SJSA1 (cell line): ENCODE measurements around the gene RFLNA. TPM values are rescaled to one million over a fixed set of nuclear protein-coding genes. Genes with fewer than 3 reads are reported as not detected.

ENCODE experiments used
- DNase-seq, 2 experiments: peaks; one replicate each; pipeline ENCODE4 v3.0.0-alpha.2; 2015 to 2020; ENCODE audit warnings: low spot score in 2 of 2, low read depth in 1 of 2
- H3K27ac ChIP-seq: fragments of 250-450 bp; sonication (Bioruptor Pico); 2 replicates; pipeline ENCODE4 v1.5.1; 2020; ENCODE audit warnings: mild to moderate bottlenecking, moderate library complexity
- H3K27me3 ChIP-seq: fragments of 250-450 bp; sonication (Bioruptor Pico); replicated peaks from 2 replicates; pipeline ENCODE4 v1.5.1; 2020; ENCODE audit warnings: mild to moderate bottlenecking, moderate library complexity
- H3K36me3 ChIP-seq: fragments of 250-450 bp; sonication (Bioruptor Pico); 2 replicates; pipeline ENCODE4 v1.5.1; 2020; ENCODE audit warnings: mild to moderate bottlenecking
- H3K4me1 ChIP-seq: fragments of 250-450 bp; sonication (Bioruptor Pico); replicated peaks from 2 replicates; pipeline ENCODE4 v1.6.1; 2021; ENCODE audit warnings: mild to moderate bottlenecking
- H3K4me3 ChIP-seq: fragments of 250-450 bp; sonication (Bioruptor Pico); 2 replicates; pipeline ENCODE4 v1.5.1; 2020; ENCODE audit warnings: mild to moderate bottlenecking
- H3K9me3 ChIP-seq: fragments of 250-450 bp; sonication (Bioruptor Pico); replicated peaks from 2 replicates; pipeline ENCODE4 v1.5.1; 2020; ENCODE audit warnings: mild to moderate bottlenecking
- total RNA-seq: library from RNA; depleted of rRNA; stranded (reverse); fragments of >200 nt; shearing (Covaris generic); gene quantifications from 2 replicates; pipeline ENCODE4 v1.2.3, GENCODE V29; 2014

The RFLNA gene
- total RNA-seq, 1 experiment from 2014 or later = not detected

- Histone ChIP-seq H3K27ac (no peak overlapping the region), H3K4me1 (no peaks in the 10 kb centered on the region), H3K4me3 (no peak overlapping the region), H3K36me3 (no peaks in the 10 kb centered on the region), H3K27me3 (peaks cover 8% of the 10 kb centered on the region), H3K9me3 (no peaks in the 10 kb centered on the region)
- no peak for DNase-seq
Measured at GRCh38 chr12:124302807-124303578, 8.1 kb downstream of the RFLNA start.

- H3K4me1 ChIP-seq = no peaks in the 10 kb centered on the region
- no peaks in the 10 kb centered on the region for H3K9me3 ChIP-seq
- DNase-seq = no peak
- H3K4me3 ChIP-seq = no peak overlapping the region
- peaks cover 3% of the 10 kb centered on the region; the same call in 1 of the 2 replicates for H3K27me3 ChIP-seq
- no peaks in the 10 kb centered on the region for H3K36me3 ChIP-seq
- no peak overlapping the region for H3K27ac ChIP-seq
Measured at GRCh38 chr12:124303579-124304313, 8.9 kb downstream of the RFLNA start.

- no peak for DNase-seq
- no peak overlapping the region for H3K27ac ChIP-seq
- H3K9me3 ChIP-seq = no peaks in the 10 kb centered on the region
- H3K4me1 ChIP-seq = no peaks in the 10 kb centered on the region
- no peak overlapping the region for H3K4me3 ChIP-seq
- H3K36me3 ChIP-seq = no peaks in the 10 kb centered on the region
- H3K27me3 ChIP-seq = no peaks in the 10 kb centered on the region
Measured at GRCh38 chr12:124304314-124304790, 9.5 kb downstream of the RFLNA start.

GRCh38 chr12:124305136-124305535 is 10.2 kb downstream of the RFLNA start:
- Histone ChIP-seq H3K36me3 (no peaks in the 10 kb centered on the region), H3K4me3 (no peak overlapping the region), H3K9me3 (no peaks in the 10 kb centered on the region), H3K27me3 (no peaks in the 10 kb centered on the region), H3K27ac (no peak overlapping the region), H3K4me1 (no peaks in the 10 kb centered on the region)
- no peak for DNase-seq

GRCh38 chr12:124305776-124306685 is 11.1 kb downstream of the RFLNA start:
- no peak for DNase-seq
- no peaks in the 10 kb centered on the region for H3K36me3 ChIP-seq

GRCh38 chr12:124306686-124307555 is 12.0 kb downstream of the RFLNA start:
- DNase-seq = no peak
- H3K4me1 ChIP-seq = no peaks in the 10 kb centered on the region
- H3K36me3 ChIP-seq = no peaks in the 10 kb centered on the region
- no peak overlapping the region for H3K4me3 ChIP-seq
- no peaks in the 10 kb centered on the region for H3K27me3 ChIP-seq
- H3K9me3 ChIP-seq = no peaks in the 10 kb centered on the region
- H3K27ac ChIP-seq = no peak overlapping the region

More at GRCh38 chr12:124305776-124306685, 11.1 kb downstream of the RFLNA start:
- no peaks in the 10 kb centered on the region for H3K27me3 ChIP-seq
- H3K27ac ChIP-seq = no peak overlapping the region
- no peak overlapping the region for H3K4me3 ChIP-seq
- H3K9me3 ChIP-seq = no peaks in the 10 kb centered on the region
- no peaks in the 10 kb centered on the region for H3K4me1 ChIP-seq

GRCh38 chr12:124307556-124307825 is 12.6 kb downstream of the RFLNA start:
- DNase-seq = no peak
- H3K27ac ChIP-seq = no peak overlapping the region
- H3K36me3 ChIP-seq = no peaks in the 10 kb centered on the region
- H3K9me3 ChIP-seq = no peaks in the 10 kb centered on the region
- no peaks in the 10 kb centered on the region for H3K4me1 ChIP-seq
- no peaks in the 10 kb centered on the region for H3K27me3 ChIP-seq
- no peak overlapping the region for H3K4me3 ChIP-seq

- H3K4me3 ChIP-seq = no peak overlapping the region
- no peaks in the 10 kb centered on the region for H3K9me3 ChIP-seq
- no peaks in the 10 kb centered on the region for H3K36me3 ChIP-seq
- H3K27ac ChIP-seq = no peak overlapping the region
- no peaks in the 10 kb centered on the region for H3K4me1 ChIP-seq
- DNase-seq = no peak
- H3K27me3 ChIP-seq = no peaks in the 10 kb centered on the region
Measured at GRCh38 chr12:124308741-124309140, 13.8 kb downstream of the RFLNA start.

- Histone ChIP-seq H3K36me3 (no peaks in the 10 kb centered on the region), H3K27me3 (no peaks in the 10 kb centered on the region), H3K27ac (no peak overlapping the region), H3K4me3 (no peak overlapping the region), H3K9me3 (no peaks in the 10 kb centered on the region), H3K4me1 (no peaks in the 10 kb centered on the region)
- no peak for DNase-seq
Measured at GRCh38 chr12:124309231-124309630, 14.3 kb downstream of the RFLNA start.

GRCh38 chr12:124309744-124310143 is 14.9 kb downstream of the RFLNA start:
- Histone ChIP-seq H3K4me1 (no peaks in the 10 kb centered on the region), H3K27me3 (no peaks in the 10 kb centered on the region), H3K36me3 (no peaks in the 10 kb centered on the region), H3K9me3 (no peaks in the 10 kb centered on the region), H3K4me3 (no peak overlapping the region), H3K27ac (no peak overlapping the region)
- no peak for DNase-seq

- no peak overlapping the region for H3K27ac ChIP-seq
- H3K4me1 ChIP-seq = no peaks in the 10 kb centered on the region
- H3K27me3 ChIP-seq = no peaks in the 10 kb centered on the region
- H3K9me3 ChIP-seq = no peaks in the 10 kb centered on the region
- DNase-seq = no peak
- no peaks in the 10 kb centered on the region for H3K36me3 ChIP-seq
- H3K4me3 ChIP-seq = no peak overlapping the region
Measured at GRCh38 chr12:124310178-124310577, 15.3 kb downstream of the RFLNA start.

- Histone ChIP-seq H3K27ac (no peak overlapping the region), H3K36me3 (no peaks in the 10 kb centered on the region), H3K9me3 (no peaks in the 10 kb centered on the region), H3K4me1 (no peaks in the 10 kb centered on the region), H3K4me3 (no peak overlapping the region), H3K27me3 (no peaks in the 10 kb centered on the region)
- DNase-seq = no peak
Measured at GRCh38 chr12:124310785-124311184, 15.9 kb downstream of the RFLNA start.
